HCT116 (cell line): Measurements from ENCODE around the gene CEP170B.

Source experiments
- CTCF ChIP-seq, 3 experiments: fragments of 200-600 bp in 1 of 3; sonication (generic) in 1 of 3; IDR thresholded peaks in 2 of 3; conservative IDR thresholded peaks in 1 of 3; 2 replicates each; pipeline ENCODE4 v1.5.1; 2012 to 2017; ENCODE audit warnings: low read depth in 2 of 3, low read length in 2 of 3, antibody characterized with exemption in 1 of 3, borderline replicate concordance in 1 of 3, control low read depth in 1 of 3, mild to moderate bottlenecking in 1 of 3, mixed read lengths in 1 of 3, mixed run types in 1 of 3, moderate library complexity in 1 of 3; ENCODE audit not compliant: insufficient read depth in 1 of 3
- EGR1 ChIP-seq: IDR thresholded peaks from 2 replicates; pipeline ENCODE4 v1.6.1; 2012; ENCODE audit warnings: low read depth
- EZH2 ChIP-seq: fragments of 200-600 bp; sonication (generic); IDR thresholded peaks from 2 replicates; pipeline ENCODE4 v1.6.1; 2017; ENCODE audit warnings: antibody characterized with exemption, mixed run types
- EZH2phosphoT487 ChIP-seq: fragments of 200-600 bp; IDR thresholded peaks from 2 replicates; pipeline ENCODE4 v1.6.1; 2018; ENCODE audit warnings: antibody characterized with exemption, borderline replicate concordance
- JUND ChIP-seq: IDR thresholded peaks from 2 replicates; pipeline ENCODE4 v1.6.1; 2012
- MAX ChIP-seq: IDR thresholded peaks from 2 replicates; pipeline ENCODE4 v1.6.1; 2012
- POLR2A ChIP-seq: IDR thresholded peaks from 2 replicates; pipeline ENCODE4 v1.7.0; 2011; ENCODE audit warnings: borderline replicate concordance; ENCODE audit not compliant: insufficient read depth, insufficient read length; ENCODE audit errors: extremely low read depth
- RAD21 ChIP-seq: IDR thresholded peaks from 2 replicates; pipeline ENCODE4 v1.6.1; 2012; ENCODE audit warnings: low read depth, mild to moderate bottlenecking
- SRF ChIP-seq: IDR thresholded peaks from 2 replicates; pipeline ENCODE4 v1.6.1; 2012; ENCODE audit warnings: low read depth
- TF ChIP-seq, protein P1 (sequence below): IDR thresholded peaks from 2 replicates; pipeline ENCODE4 v1.6.1; 2011; ENCODE audit warnings: mild to moderate bottlenecking, low read length, moderate library complexity; ENCODE audit not compliant: insufficient replicate concordance; ENCODE audit errors: extremely low read depth

DNA sequence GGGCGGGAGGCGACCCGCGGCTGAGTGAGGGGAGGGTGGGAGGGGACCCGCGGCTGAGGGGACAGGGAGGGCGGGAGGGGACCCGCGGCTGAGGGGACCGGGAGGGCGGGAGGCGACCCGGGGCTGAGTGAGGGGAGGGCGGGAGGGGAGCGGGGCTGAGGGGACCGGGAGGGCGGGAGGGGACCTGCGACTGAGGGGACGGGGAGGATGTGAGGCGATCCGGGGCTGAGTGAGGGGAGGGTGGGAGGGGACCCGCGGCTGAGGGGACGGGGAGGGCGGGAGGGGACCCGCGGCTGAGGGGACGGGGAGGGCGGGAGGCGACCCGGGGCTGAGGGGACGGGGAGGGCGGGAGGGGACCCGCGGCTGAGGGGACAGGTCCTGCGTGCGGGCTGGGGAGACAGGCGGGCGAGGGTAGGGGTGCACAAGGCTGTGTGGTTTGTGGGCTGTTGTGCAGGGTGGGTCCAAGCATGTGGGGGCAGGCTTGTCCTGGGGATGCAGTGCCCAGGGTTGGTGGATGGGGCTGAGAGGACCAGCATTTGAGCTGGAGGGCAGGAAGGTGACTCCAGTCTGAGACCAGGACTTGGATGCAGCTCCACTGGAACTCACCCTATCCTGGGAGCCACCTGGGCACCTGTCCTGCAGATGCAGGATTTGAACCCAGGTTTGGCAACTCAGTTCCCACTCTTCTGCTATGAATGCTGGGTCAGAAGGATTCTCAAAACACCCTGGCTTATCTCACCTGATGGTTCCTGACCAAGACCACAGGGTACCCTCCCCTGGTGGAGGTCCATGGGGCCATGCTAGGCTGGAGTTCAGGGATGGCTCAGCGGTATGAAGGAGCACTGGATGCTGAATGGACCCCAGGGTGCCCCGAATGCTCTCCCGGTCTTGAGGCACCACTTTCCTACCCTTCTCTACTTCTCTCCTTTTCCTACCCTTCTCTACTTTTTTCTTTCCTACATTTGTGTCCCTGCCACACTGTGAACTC, 69.0 kb downstream of the CEP170B start:
- no peak for TF ChIP-seq EZH2phosphoT487
- TF ChIP-seq SRF: no peak
- no peak for TF ChIP-seq CTCF (IDR thresholded peaks at IDR 0.05 in 2 of 3, conservative IDR thresholded peaks at IDR 0.05 in 1 of 3; ENCODE audit: borderline replicate concordance in 1 of 3, insufficient read depth in 1 of 3, low read depth in 2 of 3, low read length in 2 of 3)
- TF ChIP-seq RAD21: no peak
- no peak for TF ChIP-seq MAX
- TF ChIP-seq, protein P1, sequence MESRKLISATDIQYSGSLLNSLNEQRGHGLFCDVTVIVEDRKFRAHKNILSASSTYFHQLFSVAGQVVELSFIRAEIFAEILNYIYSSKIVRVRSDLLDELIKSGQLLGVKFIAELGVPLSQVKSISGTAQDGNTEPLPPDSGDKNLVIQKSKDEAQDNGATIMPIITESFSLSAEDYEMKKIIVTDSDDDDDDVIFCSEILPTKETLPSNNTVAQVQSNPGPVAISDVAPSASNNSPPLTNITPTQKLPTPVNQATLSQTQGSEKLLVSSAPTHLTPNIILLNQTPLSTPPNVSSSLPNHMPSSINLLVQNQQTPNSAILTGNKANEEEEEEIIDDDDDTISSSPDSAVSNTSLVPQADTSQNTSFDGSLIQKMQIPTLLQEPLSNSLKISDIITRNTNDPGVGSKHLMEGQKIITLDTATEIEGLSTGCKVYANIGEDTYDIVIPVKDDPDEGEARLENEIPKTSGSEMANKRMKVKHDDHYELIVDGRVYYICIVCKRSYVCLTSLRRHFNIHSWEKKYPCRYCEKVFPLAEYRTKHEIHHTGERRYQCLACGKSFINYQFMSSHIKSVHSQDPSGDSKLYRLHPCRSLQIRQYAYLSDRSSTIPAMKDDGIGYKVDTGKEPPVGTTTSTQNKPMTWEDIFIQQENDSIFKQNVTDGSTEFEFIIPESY: no peak
- TF ChIP-seq JUND: no peak
- no peak for TF ChIP-seq POLR2A
- no peak for TF ChIP-seq EGR1
- TF ChIP-seq EZH2: no peak
